Ascending aorta (tissue), 2 donors: Measurements from ENCODE around the gene NFKBIE. TPM values are rescaled to one million over a fixed set of nuclear protein-coding genes. Genes with fewer than 3 reads are reported as not detected.

Experiments
- DNase-seq, 2 donors: peaks; one replicate each; pipeline ENCODE4 v3.0.0-alpha.2; 2019; ENCODE audit warnings: low spot score in 2 of 2
- H3K27ac ChIP-seq, 2 donors: fragments of 200-600 bp; sonication (generic); one replicate each; pipeline ENCODE4 v1.5.1; 2016 to 2017; ENCODE audit warnings: mild to moderate bottlenecking in 1 of 2
- H3K27me3 ChIP-seq: fragments of 200-600 bp; sonication (generic); one replicate; pipeline ENCODE4 v1.5.1; 2017
- H3K36me3 ChIP-seq, 2 donors: fragments of 200-600 bp; sonication (generic); one replicate each; pipeline ENCODE4 v1.5.1; 2016
- H3K4me1 ChIP-seq, 2 donors: fragments of 200-600 bp; sonication (generic); one replicate each; pipeline ENCODE4 v1.5.1; 2016 to 2017; ENCODE audit warnings: mild to moderate bottlenecking in 1 of 2
- H3K4me3 ChIP-seq, 2 donors: fragments of 200-600 bp; sonication (generic); one replicate each; pipeline ENCODE4 v1.5.1; 2016 to 2017; ENCODE audit warnings: mild to moderate bottlenecking in 1 of 2
- H3K9me3 ChIP-seq, 2 donors: fragments of 200-600 bp; sonication (generic); one replicate each; pipeline ENCODE4 v1.5.1; 2016
- intact Hi-C: fragments of 100-400 bp; cut with DNase I; formaldehyde crosslinking; loops from one replicate; pipeline ENCODE4 v1.15.1; 2023
- total RNA-seq: library from RNA; depleted of rRNA; stranded (reverse); fragments of >200 nt; gene quantifications from one replicate; pipeline ENCODE4 v1.1.0, GENCODE V29; 2016
- TF ChIP-seq, protein P1 (sequence below), 3 experiments: fragments of 200-600 bp in 2 of 3; fragments of 450-650 bp in 1 of 3; sonication (generic) in 2 of 3; IDR thresholded peaks; one replicate each; pipeline ENCODE4 v1.5.1; 2016 to 2019; ENCODE audit warnings: antibody characterized with exemption in 3 of 3, mild to moderate bottlenecking in 1 of 3, moderate library complexity in 1 of 3

Gene NFKBIE
- total RNA-seq, 1 donor from 2014 or later, result 1.9 TPM

DNA sequence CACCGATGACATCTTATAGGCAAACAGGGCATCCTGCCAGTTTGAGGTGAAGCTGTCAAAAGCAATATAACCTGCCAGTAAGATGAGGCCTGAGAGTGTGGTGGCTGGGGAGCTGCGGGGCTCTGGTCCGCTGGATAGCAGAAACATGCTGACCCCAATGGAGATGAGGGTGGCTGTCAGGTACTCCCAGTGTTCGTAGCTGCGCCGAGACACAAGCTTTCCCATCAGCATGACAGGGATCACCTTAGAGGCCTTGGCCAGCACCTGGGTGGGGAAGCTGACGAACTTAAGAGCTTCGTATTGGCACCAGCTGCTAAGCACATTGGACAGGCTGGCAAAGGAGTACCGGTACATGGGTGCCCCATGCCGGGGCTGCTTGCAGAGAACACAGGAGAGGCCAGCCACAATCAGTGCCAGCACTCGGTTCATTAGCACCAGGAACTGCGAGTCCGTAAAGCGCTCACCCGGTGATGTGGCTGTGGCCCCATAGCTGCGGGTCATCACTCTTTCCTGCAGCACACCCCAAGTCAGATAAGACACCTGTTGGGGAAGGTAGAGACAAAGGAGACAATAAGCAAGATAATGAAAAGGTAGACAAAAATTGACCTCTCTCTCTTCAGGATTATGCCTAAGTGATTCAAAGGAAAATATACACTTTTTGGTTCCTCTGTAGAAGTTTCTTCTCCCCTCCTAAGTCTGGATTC is 10.1 kb downstream of the NFKBIE start:
- H3K36me3 ChIP-seq, result peaks cover 48 to 50% of the 10 kb centered on the region in 2 donors
- TF ChIP-seq, protein P1, sequence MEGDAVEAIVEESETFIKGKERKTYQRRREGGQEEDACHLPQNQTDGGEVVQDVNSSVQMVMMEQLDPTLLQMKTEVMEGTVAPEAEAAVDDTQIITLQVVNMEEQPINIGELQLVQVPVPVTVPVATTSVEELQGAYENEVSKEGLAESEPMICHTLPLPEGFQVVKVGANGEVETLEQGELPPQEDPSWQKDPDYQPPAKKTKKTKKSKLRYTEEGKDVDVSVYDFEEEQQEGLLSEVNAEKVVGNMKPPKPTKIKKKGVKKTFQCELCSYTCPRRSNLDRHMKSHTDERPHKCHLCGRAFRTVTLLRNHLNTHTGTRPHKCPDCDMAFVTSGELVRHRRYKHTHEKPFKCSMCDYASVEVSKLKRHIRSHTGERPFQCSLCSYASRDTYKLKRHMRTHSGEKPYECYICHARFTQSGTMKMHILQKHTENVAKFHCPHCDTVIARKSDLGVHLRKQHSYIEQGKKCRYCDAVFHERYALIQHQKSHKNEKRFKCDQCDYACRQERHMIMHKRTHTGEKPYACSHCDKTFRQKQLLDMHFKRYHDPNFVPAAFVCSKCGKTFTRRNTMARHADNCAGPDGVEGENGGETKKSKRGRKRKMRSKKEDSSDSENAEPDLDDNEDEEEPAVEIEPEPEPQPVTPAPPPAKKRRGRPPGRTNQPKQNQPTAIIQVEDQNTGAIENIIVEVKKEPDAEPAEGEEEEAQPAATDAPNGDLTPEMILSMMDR (IDR thresholded peaks at IDR 0.05), result no peak
- no peaks in the 10 kb centered on the region for H3K9me3 ChIP-seq
- H3K4me1 ChIP-seq, result peaks cover 0 to 19% of the 10 kb centered on the region in 2 donors
- no peak for DNase-seq
- H3K27ac ChIP-seq, result no peak overlapping the region
- H3K27me3 ChIP-seq, result no peaks in the 10 kb centered on the region
- intact Hi-C loops, result no loop called here
- H3K4me3 ChIP-seq, result no peak overlapping the region

DNA sequence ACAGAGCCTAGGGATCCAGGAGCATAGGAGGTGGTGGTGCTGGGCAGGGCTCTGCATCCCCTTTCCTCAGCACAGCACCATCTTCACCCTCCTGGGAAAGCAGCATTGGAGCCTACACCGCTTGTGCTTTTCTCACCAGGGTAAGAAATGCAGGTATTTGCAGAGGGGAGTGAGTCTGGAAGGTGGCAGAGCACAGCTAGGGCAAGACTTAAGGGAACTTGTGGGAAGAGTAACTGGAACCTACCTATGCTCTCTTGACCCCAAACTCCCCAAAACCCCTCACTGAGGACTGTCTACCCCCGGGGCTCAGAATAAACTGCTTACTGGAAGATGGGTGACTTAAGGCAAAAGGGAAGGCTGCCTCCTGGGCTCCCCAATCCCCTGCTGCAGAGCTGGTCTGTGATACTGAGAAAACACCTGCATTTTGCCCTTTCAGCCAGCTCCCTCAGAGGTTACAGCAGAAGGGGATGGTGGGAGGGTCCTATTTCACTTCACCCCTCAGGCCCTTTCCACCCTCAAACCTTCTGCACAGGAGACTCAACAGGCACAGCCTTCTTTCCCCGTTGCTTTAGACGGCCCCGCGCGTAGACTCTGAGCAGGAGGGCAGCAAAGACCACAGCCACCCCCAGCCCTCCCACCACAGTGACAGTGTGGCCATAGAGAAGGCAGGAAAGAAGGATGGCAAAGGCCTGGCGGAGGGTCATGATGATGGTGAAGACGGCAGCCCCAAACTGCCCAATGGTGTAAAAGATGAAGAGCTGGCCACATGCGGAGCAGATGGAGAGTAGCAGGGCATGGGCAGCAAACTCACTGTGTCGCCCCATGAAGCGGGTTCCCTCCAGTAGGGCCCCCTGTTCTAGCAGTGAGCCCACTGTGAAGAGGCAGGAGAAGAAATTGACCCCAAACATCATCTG is 10.9 kb downstream of the NFKBIE start:
- Histone ChIP-seq H3K36me3 (peaks cover 52 to 58% of the 10 kb centered on the region in 2 donors), H3K4me3 (no peak overlapping the region), H3K27ac (no peak overlapping the region), H3K4me1 (peaks cover 0 to 21% of the 10 kb centered on the region in 2 donors), H3K27me3 (no peaks in the 10 kb centered on the region), H3K9me3 (no peaks in the 10 kb centered on the region)
- no peak for DNase-seq
- TF ChIP-seq, protein P1 (IDR thresholded peaks at IDR 0.05), result no peak
- intact Hi-C loops, result no loop called here

DNA sequence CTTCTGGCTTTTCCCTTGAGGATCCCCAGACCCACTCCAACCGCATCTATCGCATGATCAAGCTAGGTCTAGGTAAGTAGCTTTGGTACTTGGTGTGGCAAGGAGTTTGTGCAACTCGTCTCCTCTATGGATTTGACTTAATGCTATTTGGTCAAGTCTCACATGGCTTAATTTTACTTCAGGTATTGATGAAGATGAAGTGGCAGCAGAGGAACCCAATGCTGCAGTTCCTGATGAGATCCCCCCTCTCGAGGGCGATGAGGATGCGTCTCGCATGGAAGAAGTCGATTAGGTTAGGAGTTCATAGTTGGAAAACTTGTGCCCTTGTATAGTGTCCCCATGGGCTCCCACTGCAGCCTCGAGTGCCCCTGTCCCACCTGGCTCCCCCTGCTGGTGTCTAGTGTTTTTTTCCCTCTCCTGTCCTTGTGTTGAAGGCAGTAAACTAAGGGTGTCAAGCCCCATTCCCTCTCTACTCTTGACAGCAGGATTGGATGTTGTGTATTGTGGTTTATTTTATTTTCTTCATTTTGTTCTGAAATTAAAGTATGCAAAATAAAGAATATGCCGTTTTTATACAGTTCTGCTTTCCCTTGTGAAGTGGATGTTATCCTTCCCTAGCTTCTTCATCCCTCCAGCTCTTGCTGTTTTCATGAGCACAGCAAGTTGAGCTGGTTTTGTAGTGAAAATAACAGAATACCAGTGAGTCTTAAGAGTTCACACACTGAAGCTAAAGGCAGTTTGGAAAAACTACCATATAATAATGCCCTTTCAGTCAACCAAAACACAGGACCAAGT is 11.8 kb downstream of the NFKBIE start:
- Histone ChIP-seq H3K4me1 (peaks cover 0 to 31% of the 10 kb centered on the region in 2 donors), H3K27me3 (no peaks in the 10 kb centered on the region), H3K9me3 (no peaks in the 10 kb centered on the region), H3K36me3 (peaks cover 61 to 66% of the 10 kb centered on the region in 2 donors), H3K4me3 (no peak overlapping the region), H3K27ac (no peak overlapping the region)
- DNase-seq, result no peak
- TF ChIP-seq, protein P1 (IDR thresholded peaks at IDR 0.05), result peak in 2 of 3 experiments; percentile 6 to 42
- intact Hi-C loops, result no loop called here

DNA sequence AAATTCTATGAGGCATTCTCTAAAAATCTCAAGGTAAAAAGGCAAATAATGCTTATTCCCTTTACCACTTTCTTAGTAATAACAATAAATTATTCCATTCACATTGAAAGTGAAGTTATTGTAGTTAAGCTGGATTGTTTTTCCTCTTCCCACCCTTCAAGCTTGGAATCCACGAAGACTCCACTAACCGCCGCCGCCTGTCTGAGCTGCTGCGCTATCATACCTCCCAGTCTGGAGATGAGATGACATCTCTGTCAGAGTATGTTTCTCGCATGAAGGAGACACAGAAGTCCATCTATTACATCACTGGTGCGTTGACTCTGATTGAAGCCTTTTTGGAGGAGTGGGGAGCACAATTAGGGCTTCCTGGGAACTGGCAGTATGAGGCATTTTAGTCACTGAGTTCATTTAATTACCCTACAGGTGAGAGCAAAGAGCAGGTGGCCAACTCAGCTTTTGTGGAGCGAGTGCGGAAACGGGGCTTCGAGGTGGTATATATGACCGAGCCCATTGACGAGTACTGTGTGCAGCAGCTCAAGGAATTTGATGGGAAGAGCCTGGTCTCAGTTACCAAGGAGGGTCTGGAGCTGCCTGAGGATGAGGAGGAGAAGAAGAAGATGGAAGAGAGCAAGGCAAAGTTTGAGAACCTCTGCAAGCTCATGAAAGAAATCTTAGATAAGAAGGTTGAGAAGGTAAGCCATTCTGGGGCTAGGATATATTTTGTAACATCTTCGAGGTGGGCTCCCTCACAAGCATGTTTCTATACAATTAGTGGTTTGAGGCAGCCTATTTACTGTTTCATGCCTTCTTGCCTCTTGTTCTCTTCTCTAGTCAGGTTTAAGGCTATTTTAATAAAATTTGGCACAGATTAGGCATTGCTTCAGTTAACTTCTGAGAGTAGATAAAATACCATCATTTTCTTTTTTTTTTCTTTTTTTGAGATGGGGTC is 13.5 kb downstream of the NFKBIE start:
- H3K27ac ChIP-seq, result no peak overlapping the region
- no peaks in the 10 kb centered on the region for H3K27me3 ChIP-seq
- H3K9me3 ChIP-seq, result no peaks in the 10 kb centered on the region
- H3K4me1 ChIP-seq, result peaks cover 0 to 34% of the 10 kb centered on the region in 2 donors
- TF ChIP-seq, protein P1 (IDR thresholded peaks at IDR 0.05), result no peak
- H3K36me3 ChIP-seq, result peaks cover 61 to 66% of the 10 kb centered on the region in 2 donors
- no peak for DNase-seq
- no peak overlapping the region for H3K4me3 ChIP-seq
- intact Hi-C loops, result no loop called here
